HFF-Myc (cell line): ENCODE measurements around the gene ZSCAN21.

ENCODE experiments used
- DNase-seq: peaks from one replicate; pipeline ENCODE4 v3.0.0-alpha.2; 2011; ENCODE audit warnings: low read depth; ENCODE audit errors: extremely low read depth
- H3K4me3 ChIP-seq: replicated peaks from 2 replicates; pipeline ENCODE4 v1.5.1; 2011; ENCODE audit warnings: low read depth, mild to moderate bottlenecking, control low read depth, low read length
- TF ChIP-seq, protein P1 (sequence below): IDR thresholded peaks from 2 replicates; pipeline ENCODE4 v1.5.1; 2012; ENCODE audit warnings: mild to moderate bottlenecking, low read depth, low read length, control low read depth; ENCODE audit errors: missing control alignments

ZSCAN21 gene

DNA sequence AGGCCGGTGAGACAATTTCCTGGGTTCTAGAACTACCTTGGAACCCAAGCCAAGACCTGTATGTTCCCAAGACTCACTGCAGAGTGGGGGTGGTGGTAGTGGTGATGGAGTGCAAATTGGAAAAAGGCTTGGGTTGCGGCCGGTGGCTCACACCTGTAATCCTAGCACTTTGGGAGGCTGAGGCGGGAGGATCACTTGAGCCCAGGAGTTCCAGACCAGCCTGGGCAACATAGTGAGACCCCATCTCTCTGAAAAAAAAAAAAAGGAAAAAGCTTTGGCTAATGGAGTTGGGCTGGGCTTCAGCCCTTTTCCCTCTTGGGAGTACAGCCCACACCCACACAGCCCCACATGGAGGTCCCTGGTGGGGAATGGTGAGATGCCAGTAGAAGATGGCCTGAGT is 56.0 kb downstream of the ZSCAN21 start:
- TF ChIP-seq, protein P1, sequence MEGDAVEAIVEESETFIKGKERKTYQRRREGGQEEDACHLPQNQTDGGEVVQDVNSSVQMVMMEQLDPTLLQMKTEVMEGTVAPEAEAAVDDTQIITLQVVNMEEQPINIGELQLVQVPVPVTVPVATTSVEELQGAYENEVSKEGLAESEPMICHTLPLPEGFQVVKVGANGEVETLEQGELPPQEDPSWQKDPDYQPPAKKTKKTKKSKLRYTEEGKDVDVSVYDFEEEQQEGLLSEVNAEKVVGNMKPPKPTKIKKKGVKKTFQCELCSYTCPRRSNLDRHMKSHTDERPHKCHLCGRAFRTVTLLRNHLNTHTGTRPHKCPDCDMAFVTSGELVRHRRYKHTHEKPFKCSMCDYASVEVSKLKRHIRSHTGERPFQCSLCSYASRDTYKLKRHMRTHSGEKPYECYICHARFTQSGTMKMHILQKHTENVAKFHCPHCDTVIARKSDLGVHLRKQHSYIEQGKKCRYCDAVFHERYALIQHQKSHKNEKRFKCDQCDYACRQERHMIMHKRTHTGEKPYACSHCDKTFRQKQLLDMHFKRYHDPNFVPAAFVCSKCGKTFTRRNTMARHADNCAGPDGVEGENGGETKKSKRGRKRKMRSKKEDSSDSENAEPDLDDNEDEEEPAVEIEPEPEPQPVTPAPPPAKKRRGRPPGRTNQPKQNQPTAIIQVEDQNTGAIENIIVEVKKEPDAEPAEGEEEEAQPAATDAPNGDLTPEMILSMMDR = no peak
- H3K4me3 ChIP-seq = no peak overlapping the region

DNA sequence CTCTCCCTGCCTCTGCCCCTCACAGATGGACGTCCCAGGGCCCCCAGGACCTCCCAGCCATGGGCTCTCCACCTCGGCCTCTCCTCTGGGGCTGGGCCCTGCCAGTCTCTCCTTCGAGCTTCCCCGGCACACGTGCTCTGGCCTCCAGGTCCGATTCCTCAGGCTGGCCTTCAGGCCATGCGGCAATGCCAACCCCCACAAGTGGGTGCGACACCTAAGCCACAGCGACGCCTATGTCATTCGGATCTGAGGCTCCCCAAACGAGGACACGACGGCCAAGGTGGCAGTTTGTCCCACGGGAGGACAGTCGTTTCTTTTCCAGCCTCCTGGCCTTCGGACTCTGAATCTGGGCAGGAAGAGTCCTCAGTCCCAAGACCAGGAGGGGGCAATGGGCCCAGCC is 57.1 kb downstream of the ZSCAN21 start:
- H3K4me3 ChIP-seq = no peak overlapping the region
- DNase-seq = no peak
- TF ChIP-seq, protein P1 = no peak

More for the DNA sequence above, 56.0 kb downstream of the ZSCAN21 start:
- DNase-seq = no peak

DNA sequence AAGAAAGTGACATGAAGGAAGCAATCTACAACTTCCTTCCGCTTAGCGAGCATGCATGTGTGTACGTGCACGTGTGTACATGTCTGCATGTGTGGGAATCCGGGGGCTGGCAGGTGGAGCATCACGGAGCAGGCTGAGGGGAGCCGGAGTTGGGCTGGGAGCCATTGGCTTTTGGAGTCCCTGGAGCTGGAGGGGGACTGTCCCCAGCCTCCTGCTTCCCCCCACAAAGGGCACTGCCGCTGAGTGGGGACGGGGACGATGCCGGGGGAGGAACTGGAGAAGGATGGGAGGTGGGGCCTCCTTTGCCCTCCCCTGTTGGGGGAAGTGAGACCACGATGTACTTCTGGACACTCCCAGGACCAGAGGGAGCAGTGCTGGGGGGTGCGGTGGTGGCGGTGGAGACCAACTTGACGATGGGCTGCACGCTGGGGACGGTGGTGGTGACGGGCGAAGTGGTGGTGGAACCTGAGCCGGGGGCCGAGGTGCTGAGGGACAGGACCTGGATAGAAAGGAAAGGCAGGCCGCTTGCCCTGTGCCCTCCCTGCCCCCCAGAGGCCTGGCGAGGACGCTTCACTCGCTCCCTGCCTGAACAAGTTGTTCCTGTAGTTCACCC is 57.7 kb downstream of the ZSCAN21 start:
- H3K4me3 ChIP-seq = no peak overlapping the region
- no peak for DNase-seq
- TF ChIP-seq, protein P1 = no peak

DNA sequence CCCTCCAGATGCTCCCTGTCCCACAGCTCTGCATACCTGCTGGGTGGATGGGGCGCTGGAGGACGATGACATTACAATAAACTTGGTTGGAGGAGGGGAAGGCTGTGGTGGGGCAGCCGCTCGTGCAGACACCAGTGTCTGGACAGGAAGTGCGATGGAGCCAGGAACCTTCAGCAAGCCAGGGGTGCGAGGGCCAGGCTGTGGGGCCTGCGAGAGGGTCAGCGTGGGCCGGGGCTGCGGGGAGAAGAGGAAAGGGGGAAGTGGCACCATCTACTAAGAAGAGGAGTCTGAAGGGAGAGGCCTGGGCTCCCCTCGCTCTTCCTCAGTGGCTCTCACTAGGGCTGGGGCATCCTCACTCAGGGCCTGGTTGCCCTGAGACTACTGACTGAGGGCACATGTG is 58.3 kb downstream of the ZSCAN21 start:
- no peak overlapping the region for H3K4me3 ChIP-seq
- no peak for DNase-seq
- TF ChIP-seq, protein P1 = no peak

DNA sequence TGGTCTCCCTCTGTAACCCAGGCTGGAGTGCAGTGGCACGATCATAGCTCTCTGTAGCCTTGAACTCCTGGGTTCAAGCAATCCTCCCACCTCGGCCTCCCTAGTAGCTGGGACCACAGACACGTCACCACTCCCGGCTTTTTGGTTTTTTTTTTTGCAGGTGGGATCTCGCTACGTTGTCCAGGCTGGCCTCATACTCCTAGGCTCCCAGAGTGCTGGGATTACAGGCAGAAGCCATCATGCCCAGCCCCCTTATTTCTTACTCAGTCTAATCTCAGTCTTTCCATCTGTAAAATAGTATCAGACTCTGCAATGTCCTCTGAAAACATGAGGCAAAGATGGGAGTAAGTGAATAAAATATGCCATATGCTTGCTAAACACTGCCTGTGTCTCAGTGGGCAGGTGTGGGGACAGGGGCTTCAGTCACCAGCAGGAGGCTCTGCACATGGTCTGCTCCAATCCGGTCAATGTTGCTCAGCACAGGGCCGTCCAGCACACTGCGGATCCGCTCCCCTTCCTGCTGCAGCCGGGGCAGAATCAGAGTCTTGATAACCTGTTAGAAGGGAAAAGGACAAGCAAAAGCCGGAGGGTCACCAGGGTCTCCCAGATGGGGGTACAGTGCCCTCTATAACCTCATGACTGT is 60.1 kb downstream of the ZSCAN21 start:
- TF ChIP-seq, protein P1 = peak; percentile 17
- DNase-seq = no peak
- H3K4me3 ChIP-seq = no peak overlapping the region

DNA sequence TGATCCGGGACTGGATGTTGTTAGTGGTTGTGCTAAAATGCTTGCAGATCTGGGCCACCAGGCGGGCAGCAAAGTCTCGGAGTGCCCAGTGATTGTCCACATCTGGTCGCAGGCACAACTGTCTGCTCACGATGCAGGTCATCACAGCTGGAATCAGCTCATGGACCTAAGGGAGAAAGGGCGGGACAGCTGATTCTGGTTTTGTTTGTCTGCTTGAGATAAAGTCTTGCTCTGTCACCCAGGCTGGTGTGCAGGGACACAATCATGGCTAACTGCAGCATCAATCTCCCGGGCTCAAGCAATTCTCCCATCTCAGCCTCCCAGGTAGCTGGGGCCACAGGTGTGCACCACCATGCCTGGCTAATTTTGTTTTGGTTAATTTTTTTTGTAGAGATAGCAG is 61.6 kb downstream of the ZSCAN21 start:
- no peak for DNase-seq
- no peak overlapping the region for H3K4me3 ChIP-seq
- TF ChIP-seq, protein P1 = no peak
